ENCODE measurements around the gene SBNO2.

The SBNO2 gene

GRCh38 chr19:1157931-1158884 is 15.9 kb downstream of the SBNO2 start:
- no peak overlapping the region for H3K27ac ChIP-seq (ENCODE audit: low read depth, low read length, poor library complexity, severe bottlenecking)
- H3K36me3 ChIP-seq (ENCODE audit: insufficient read depth, low read length), result no peaks in the 10 kb centered on the region
- no peaks in the 10 kb centered on the region for H3K27me3 ChIP-seq (ENCODE audit: insufficient read depth, low read length)
- no peak overlapping the region for H2AFZ ChIP-seq (ENCODE audit: low read length)
- H3K9me2 ChIP-seq (ENCODE audit: low read depth, low read length), result no peaks in the 10 kb centered on the region
- H4K20me1 ChIP-seq (ENCODE audit: insufficient read depth, low read length), result no peaks in the 10 kb centered on the region
- no peaks in the 10 kb centered on the region for H3K9me3 ChIP-seq (ENCODE audit: low read length)
- H3K4me2 ChIP-seq (ENCODE audit: low read length), result no peak overlapping the region
- TF ChIP-seq EZH2 (IDR thresholded peaks at IDR 0.05; ENCODE audit: borderline replicate concordance, low read length) (no peak), CTCF (IDR thresholded peaks at IDR 0.05; ENCODE audit: low read length) (no peak)
- no peak overlapping the region for H3K9ac ChIP-seq (ENCODE audit: low read length)
- no peaks in the 10 kb centered on the region for H3F3A ChIP-seq (ENCODE audit: insufficient read depth, low read length)
- no peak overlapping the region for H3K4me3 ChIP-seq (ENCODE audit: low read depth, low read length, poor library complexity, severe bottlenecking)
- no peaks in the 10 kb centered on the region for H3K79me2 ChIP-seq (ENCODE audit: insufficient read depth, low read length)
- H3K4me1 ChIP-seq (ENCODE audit: insufficient read depth, low read length, severe bottlenecking), result no peaks in the 10 kb centered on the region

GRCh38 chr19:1156830-1157615 is 17.0 kb downstream of the SBNO2 start:
- no peak overlapping the region for H3K4me3 ChIP-seq (ENCODE audit: low read depth, low read length, poor library complexity, severe bottlenecking)
- no peaks in the 10 kb centered on the region for H3K9me2 ChIP-seq (ENCODE audit: low read depth, low read length)
- no peak overlapping the region for H3K4me2 ChIP-seq (ENCODE audit: low read length)
- H3F3A ChIP-seq (ENCODE audit: insufficient read depth, low read length), result no peaks in the 10 kb centered on the region
- no peaks in the 10 kb centered on the region for H3K9me3 ChIP-seq (ENCODE audit: low read length)
- no peaks in the 10 kb centered on the region for H3K27me3 ChIP-seq (ENCODE audit: insufficient read depth, low read length)
- no peaks in the 10 kb centered on the region for H4K20me1 ChIP-seq (ENCODE audit: insufficient read depth, low read length)
- H3K27ac ChIP-seq (ENCODE audit: low read depth, low read length, poor library complexity, severe bottlenecking), result no peak overlapping the region
- no peak overlapping the region for H2AFZ ChIP-seq (ENCODE audit: low read length)
- peaks cover 8% of the 10 kb centered on the region for H3K36me3 ChIP-seq (ENCODE audit: insufficient read depth, low read length)
- TF ChIP-seq EZH2 (IDR thresholded peaks at IDR 0.05; ENCODE audit: borderline replicate concordance, low read length), result no peak
- no peaks in the 10 kb centered on the region for H3K79me2 ChIP-seq (ENCODE audit: insufficient read depth, low read length)
- no peak overlapping the region for H3K9ac ChIP-seq (ENCODE audit: low read length)
- no peaks in the 10 kb centered on the region for H3K4me1 ChIP-seq (ENCODE audit: insufficient read depth, low read length, severe bottlenecking)

GRCh38 chr19:1156305-1156801 is 17.7 kb downstream of the SBNO2 start:
- Histone ChIP-seq H3K4me3 (ENCODE audit: low read depth, low read length, poor library complexity, severe bottlenecking) (no peak overlapping the region), H3K36me3 (ENCODE audit: insufficient read depth, low read length) (peaks cover 11% of the 10 kb centered on the region), H3K27ac (ENCODE audit: low read depth, low read length, poor library complexity, severe bottlenecking) (no peak overlapping the region), H3K9me3 (ENCODE audit: low read length) (no peaks in the 10 kb centered on the region), H3K79me2 (ENCODE audit: insufficient read depth, low read length) (no peaks in the 10 kb centered on the region), H3K4me1 (ENCODE audit: insufficient read depth, low read length, severe bottlenecking) (no peaks in the 10 kb centered on the region), H3K4me2 (ENCODE audit: low read length) (no peak overlapping the region), H3F3A (ENCODE audit: insufficient read depth, low read length) (no peaks in the 10 kb centered on the region), H3K9ac (ENCODE audit: low read length) (no peak overlapping the region), H2AFZ (ENCODE audit: low read length) (no peak overlapping the region), H3K9me2 (ENCODE audit: low read depth, low read length) (no peaks in the 10 kb centered on the region), H3K27me3 (ENCODE audit: insufficient read depth, low read length) (no peaks in the 10 kb centered on the region), H4K20me1 (ENCODE audit: insufficient read depth, low read length) (no peaks in the 10 kb centered on the region)
- TF ChIP-seq CTCF (IDR thresholded peaks at IDR 0.05; ENCODE audit: low read length) (no peak), EZH2 (IDR thresholded peaks at IDR 0.05; ENCODE audit: borderline replicate concordance, low read length) (no peak)
